Measurements from ENCODE around the gene UGCG. TPM values are rescaled to one million over a fixed set of nuclear protein-coding genes. Genes with fewer than 3 reads are reported as not detected.
"Not testable (repeated sequence)": the region's sequence is repeated elsewhere in the genome, so short reads cannot be mapped to it uniquely, and the experiment has no call there.

UGCG gene
- total and polyA plus RNA-seq, 4 donors = 22.3 to 102 (median 33.6) TPM

GRCh38 chr9:111878946-111879345 is 17.7 kb upstream of the UGCG start:
- Histone ChIP-seq H3K27me3 (ENCODE audit: control insufficient read depth, insufficient read depth, low read length) (no peaks in the 10 kb centered on the region), H3K4me3 (ENCODE audit: low read depth, low read length) (no peak overlapping the region), H3K36me3 (ENCODE audit: control insufficient read depth, insufficient read depth, low read length) (no peaks in the 10 kb centered on the region), H3K9me3 (ENCODE audit: control insufficient read depth, insufficient read depth, low read length) (no peaks in the 10 kb centered on the region), H3K4me1 (ENCODE audit: control insufficient read depth, insufficient read depth, low read length) (no peaks in the 10 kb centered on the region), H3K27ac (ENCODE audit: low read depth, low read length) (no peak overlapping the region)
- no CpG with 5 or more reads among the region's 3 CpGs for WGBS (ENCODE audit: insufficient coverage)
- DNase-seq (ENCODE audit: low read depth in 4 of 6, low spot score in 6 of 6) = no peak

- WGBS (ENCODE audit: insufficient coverage) = 87% methylated on average over 15 of the region's 19 CpGs
- Histone ChIP-seq H3K27me3 (ENCODE audit: control insufficient read depth, insufficient read depth, low read length) (no peaks in the 10 kb centered on the region), H3K36me3 (ENCODE audit: control insufficient read depth, insufficient read depth, low read length) (no peaks in the 10 kb centered on the region), H3K4me3 (ENCODE audit: low read depth, low read length) (no peak overlapping the region), H3K4me1 (ENCODE audit: control insufficient read depth, insufficient read depth, low read length) (no peaks in the 10 kb centered on the region), H3K9me3 (ENCODE audit: control insufficient read depth, insufficient read depth, low read length) (no peaks in the 10 kb centered on the region), H3K27ac (ENCODE audit: low read depth, low read length) (no peak overlapping the region)
- no peak for DNase-seq (ENCODE audit: low read depth in 4 of 6, low spot score in 6 of 6)
Measured at GRCh38 chr9:111886983-111887718, 9.5 kb upstream of the UGCG start.

DNA sequence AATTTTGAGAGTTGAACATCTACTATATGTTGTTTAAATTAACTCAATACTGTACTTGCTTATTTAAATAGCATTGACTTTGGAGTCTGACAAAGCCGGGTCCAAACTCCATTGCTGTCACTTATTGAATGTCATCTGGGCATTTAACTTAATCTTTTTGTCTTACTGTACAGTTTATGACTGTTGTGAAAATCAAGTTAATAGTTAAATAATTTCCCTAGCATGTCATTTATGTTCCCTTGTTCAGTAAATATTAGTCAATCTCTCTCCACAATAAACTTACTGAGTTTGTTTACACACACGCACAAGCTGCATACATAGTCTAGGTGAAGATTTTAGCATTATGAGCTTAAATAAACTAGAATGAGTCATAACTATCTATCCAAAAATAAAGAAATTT is 6.3 kb upstream of the UGCG start:
- no peaks in the 10 kb centered on the region for H3K9me3 ChIP-seq (ENCODE audit: control insufficient read depth, insufficient read depth, low read length)
- no peaks in the 10 kb centered on the region for H3K36me3 ChIP-seq (ENCODE audit: control insufficient read depth, insufficient read depth, low read length)
- no peak overlapping the region for H3K4me3 ChIP-seq (ENCODE audit: low read depth, low read length)
- no peak for DNase-seq (ENCODE audit: low read depth in 4 of 6, low spot score in 6 of 6)
- WGBS (ENCODE audit: insufficient coverage) = no CpG with 5 or more reads among the region's 2 CpGs
- H3K27ac ChIP-seq (ENCODE audit: low read depth, low read length) = no peak overlapping the region
- H3K27me3 ChIP-seq (ENCODE audit: control insufficient read depth, insufficient read depth, low read length) = no peaks in the 10 kb centered on the region
- no peaks in the 10 kb centered on the region for H3K4me1 ChIP-seq (ENCODE audit: control insufficient read depth, insufficient read depth, low read length)

DNA sequence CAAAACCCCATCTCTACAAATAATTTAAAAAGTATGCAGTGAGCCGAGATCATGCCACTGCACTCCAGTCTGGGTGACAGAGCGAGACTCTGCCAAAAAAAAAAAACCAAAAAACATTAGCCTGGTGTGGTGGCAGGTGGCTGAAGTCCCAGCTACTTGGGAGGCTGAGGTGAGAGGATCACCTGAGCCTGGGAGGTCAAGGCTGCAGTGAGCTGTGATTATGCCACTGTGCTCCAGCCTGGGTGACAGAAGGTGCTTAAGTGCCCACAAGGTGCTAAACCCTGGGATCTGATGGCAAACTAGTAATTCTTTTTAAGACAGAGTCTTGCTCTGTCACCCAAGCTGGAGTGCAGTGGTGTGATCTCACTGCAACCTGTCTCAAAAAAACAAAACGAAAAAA is 5.7 kb upstream of the UGCG start:
- not testable (repeated sequence) for H3K4me3 ChIP-seq (ENCODE audit: low read depth, low read length); H3K27ac ChIP-seq (ENCODE audit: low read depth, low read length); H3K9me3 ChIP-seq (ENCODE audit: control insufficient read depth, insufficient read depth, low read length); H3K4me1 ChIP-seq (ENCODE audit: control insufficient read depth, insufficient read depth, low read length); H3K27me3 ChIP-seq (ENCODE audit: control insufficient read depth, insufficient read depth, low read length); DNase-seq (ENCODE audit: low read depth in 4 of 6, low spot score in 6 of 6); H3K36me3 ChIP-seq (ENCODE audit: control insufficient read depth, insufficient read depth, low read length)
- no CpG with 5 or more reads among the region's 3 CpGs for WGBS (ENCODE audit: insufficient coverage)

GRCh38 chr9:111891910-111892499 is 4.6 kb upstream of the UGCG start:
- WGBS (ENCODE audit: insufficient coverage) = 94% methylated on average over 7 of the region's 11 CpGs
- no peak overlapping the region for H3K4me3 ChIP-seq (ENCODE audit: low read depth, low read length)
- no peaks in the 10 kb centered on the region for H3K9me3 ChIP-seq (ENCODE audit: control insufficient read depth, insufficient read depth, low read length)
- H3K4me1 ChIP-seq (ENCODE audit: control insufficient read depth, insufficient read depth, low read length) = no peaks in the 10 kb centered on the region
- no peak for DNase-seq (ENCODE audit: low read depth in 4 of 6, low spot score in 6 of 6)
- no peaks in the 10 kb centered on the region for H3K36me3 ChIP-seq (ENCODE audit: control insufficient read depth, insufficient read depth, low read length)
- H3K27ac ChIP-seq (ENCODE audit: low read depth, low read length) = no peak overlapping the region
- H3K27me3 ChIP-seq (ENCODE audit: control insufficient read depth, insufficient read depth, low read length) = no peaks in the 10 kb centered on the region

GRCh38 chr9:111896942-111897600 is 457 bp downstream of the UGCG start:
- Histone ChIP-seq H3K27ac (ENCODE audit: low read depth, low read length) (peak overlapping the region; percentile 91), H3K36me3 (ENCODE audit: control insufficient read depth, insufficient read depth, low read length) (no peaks in the 10 kb centered on the region), H3K4me3 (ENCODE audit: low read depth, low read length) (peak overlapping the region; percentile 84), H3K27me3 (ENCODE audit: control insufficient read depth, insufficient read depth, low read length) (no peaks in the 10 kb centered on the region), H3K4me1 (ENCODE audit: control insufficient read depth, insufficient read depth, low read length) (no peaks in the 10 kb centered on the region), H3K9me3 (ENCODE audit: control insufficient read depth, insufficient read depth, low read length) (no peaks in the 10 kb centered on the region)
- peak in 4 of 6 donors; percentile 39 to 91 (median 44) for DNase-seq (ENCODE audit: low read depth in 4 of 6, low spot score in 6 of 6)
- 0% methylated on average over 62 of the region's 68 CpGs for WGBS (ENCODE audit: insufficient coverage)

DNA sequence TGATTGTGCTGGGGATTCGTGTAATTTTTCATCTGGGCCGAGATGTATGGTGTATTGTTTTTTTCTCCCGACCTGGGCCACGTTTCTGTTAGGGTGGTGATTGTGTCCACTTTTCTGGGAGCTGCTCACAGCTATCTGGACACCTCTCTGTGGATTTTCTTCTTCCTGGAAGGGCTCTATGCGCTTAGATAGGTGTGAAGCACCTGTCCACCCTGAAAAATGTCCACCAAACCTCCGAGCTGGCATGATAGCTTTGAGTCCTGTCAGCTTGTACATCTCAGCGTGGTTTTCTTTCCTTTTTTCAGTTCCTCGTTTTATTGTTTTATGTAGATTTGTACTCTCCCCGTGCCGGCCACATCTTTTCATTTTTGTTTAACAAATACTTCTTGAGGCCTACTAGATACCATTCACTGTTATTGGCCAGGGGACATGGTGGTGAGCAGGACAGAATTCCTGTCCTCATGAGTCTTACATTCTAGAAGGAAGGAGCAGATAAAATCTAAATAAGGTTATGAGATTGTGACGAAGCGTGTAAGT is 1.1 kb downstream of the UGCG start:
- DNase-seq (ENCODE audit: low read depth in 4 of 6, low spot score in 6 of 6) = peak in 5 of 6 donors; percentile 2 to 61 (median 14)

DNA sequence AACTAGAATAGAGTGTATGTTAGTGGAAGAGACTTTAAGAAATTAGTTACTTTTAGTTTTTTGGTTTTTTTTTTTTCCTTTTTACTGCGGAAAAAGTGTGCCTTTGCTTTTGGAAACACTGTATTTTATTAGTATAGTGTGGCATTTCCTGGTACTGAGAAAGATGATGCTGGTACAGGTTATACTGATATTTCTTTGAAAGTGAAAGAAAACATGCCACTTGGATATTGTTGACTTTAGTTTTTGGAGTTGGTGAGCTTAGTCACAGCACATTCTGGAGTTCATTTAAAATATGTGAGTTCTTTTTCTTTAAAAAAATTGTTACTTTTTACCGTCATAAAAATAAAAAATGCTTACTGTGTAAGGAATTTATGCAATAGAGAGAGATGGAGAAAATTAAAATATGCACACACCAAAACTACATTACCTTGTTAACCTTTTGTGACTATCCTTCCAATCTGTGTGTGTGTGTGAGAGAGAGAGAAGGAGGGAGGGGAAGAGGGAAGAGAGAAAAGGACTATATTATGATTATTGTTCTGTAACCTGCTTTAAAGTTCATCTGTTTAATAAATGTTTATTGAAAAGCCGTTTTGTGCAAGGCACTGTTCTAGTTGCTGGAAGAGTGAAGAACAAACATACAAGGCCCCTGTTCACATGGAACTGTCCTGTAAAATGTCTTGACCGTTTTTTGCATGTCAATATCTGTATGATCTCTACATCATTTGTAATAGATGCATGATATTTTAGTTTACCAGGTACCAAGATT is 1.9 kb downstream of the UGCG start:
- WGBS (ENCODE audit: insufficient coverage) = 38% methylated on average over 1 of the region's 4 CpGs
- DNase-seq (ENCODE audit: low read depth in 4 of 6, low spot score in 6 of 6) = no peak
- Histone ChIP-seq H3K27me3 (ENCODE audit: control insufficient read depth, insufficient read depth, low read length) (no peaks in the 10 kb centered on the region), H3K36me3 (ENCODE audit: control insufficient read depth, insufficient read depth, low read length) (no peaks in the 10 kb centered on the region), H3K4me1 (ENCODE audit: control insufficient read depth, insufficient read depth, low read length) (no peaks in the 10 kb centered on the region), H3K27ac (ENCODE audit: low read depth, low read length) (no peak overlapping the region), H3K9me3 (ENCODE audit: control insufficient read depth, insufficient read depth, low read length) (no peaks in the 10 kb centered on the region), H3K4me3 (ENCODE audit: low read depth, low read length) (peak overlapping the region; percentile 84)

More for the DNA sequence above, 1.1 kb downstream of the UGCG start:
- WGBS (ENCODE audit: insufficient coverage) = 4% methylated on average over 5 of the region's 12 CpGs
- Histone ChIP-seq H3K36me3 (ENCODE audit: control insufficient read depth, insufficient read depth, low read length) (no peaks in the 10 kb centered on the region), H3K4me3 (ENCODE audit: low read depth, low read length) (peak overlapping the region; percentile 84), H3K4me1 (ENCODE audit: control insufficient read depth, insufficient read depth, low read length) (no peaks in the 10 kb centered on the region), H3K27me3 (ENCODE audit: control insufficient read depth, insufficient read depth, low read length) (no peaks in the 10 kb centered on the region), H3K9me3 (ENCODE audit: control insufficient read depth, insufficient read depth, low read length) (no peaks in the 10 kb centered on the region), H3K27ac (ENCODE audit: low read depth, low read length) (peak overlapping the region; percentile 91)

DNA sequence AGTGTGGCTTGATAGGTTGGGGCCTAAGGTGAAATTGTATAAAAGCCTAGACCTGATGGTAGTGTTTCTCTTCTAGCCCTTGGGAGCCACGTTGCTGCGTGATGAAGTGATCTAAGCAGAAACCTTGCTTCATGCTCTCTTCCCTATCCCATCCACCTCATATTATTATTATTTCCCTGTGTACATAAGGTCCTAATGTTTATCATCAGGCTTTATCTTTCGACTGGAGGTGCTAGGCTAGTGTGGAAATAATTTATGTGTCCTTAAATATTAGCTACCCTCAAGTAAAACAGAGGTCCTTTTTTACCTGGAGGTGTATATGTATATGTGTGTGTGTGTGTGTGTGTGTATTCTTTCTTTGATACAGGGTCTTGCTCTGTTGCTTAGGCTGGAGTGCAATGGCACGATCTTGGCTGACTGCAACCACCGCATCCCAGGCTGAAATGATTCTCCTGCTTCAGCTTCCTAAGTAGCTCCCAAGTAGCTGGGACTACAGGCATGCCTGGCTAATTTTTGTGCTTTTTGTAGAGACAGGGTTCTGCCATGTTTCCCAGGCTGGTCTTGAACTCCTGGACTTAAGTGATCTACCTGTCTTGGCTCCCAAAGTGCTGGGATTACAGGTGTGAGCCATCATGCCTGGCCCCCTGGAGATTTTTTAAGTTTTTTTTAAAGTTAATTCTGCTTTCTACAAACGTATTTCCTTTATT is 3.7 kb downstream of the UGCG start:
- Histone ChIP-seq H3K36me3 (ENCODE audit: control insufficient read depth, insufficient read depth, low read length) (no peaks in the 10 kb centered on the region), H3K9me3 (ENCODE audit: control insufficient read depth, insufficient read depth, low read length) (no peaks in the 10 kb centered on the region), H3K27me3 (ENCODE audit: control insufficient read depth, insufficient read depth, low read length) (no peaks in the 10 kb centered on the region), H3K27ac (ENCODE audit: low read depth, low read length) (no peak overlapping the region), H3K4me1 (ENCODE audit: control insufficient read depth, insufficient read depth, low read length) (no peaks in the 10 kb centered on the region), H3K4me3 (ENCODE audit: low read depth, low read length) (no peak overlapping the region)
- WGBS (ENCODE audit: insufficient coverage) = 100% methylated on average over 1 of the region's 6 CpGs
- no peak for DNase-seq (ENCODE audit: low read depth in 4 of 6, low spot score in 6 of 6)

Data from spinal cord (tissue), 10 donors.